Ectodermal cell (in vitro differentiated cells): ENCODE results near the gene HHIPL1.
A peak's percentile ranks its signal among the peaks of the same experiment; 100 is the strongest.

Experiments used
- H3K27ac ChIP-seq: 2 replicates; pipeline ENCODE4 v1.7.0; 2013; ENCODE audit warnings: mild to moderate bottlenecking, low read depth, low read length; ENCODE audit not compliant: insufficient read depth, poor library complexity, severe bottlenecking
- H3K27me3 ChIP-seq: 2 replicates; pipeline ENCODE4 v1.7.0; 2013; ENCODE audit warnings: mild to moderate bottlenecking, low read length; ENCODE audit not compliant: insufficient read depth, control insufficient read depth, poor library complexity, severe bottlenecking
- H3K36me3 ChIP-seq: one replicate; pipeline ENCODE4 v1.7.0; 2013; ENCODE audit warnings: low read length; ENCODE audit not compliant: control insufficient read depth, insufficient read depth
- H3K4me1 ChIP-seq: one replicate; pipeline ENCODE4 v1.7.0; 2013; ENCODE audit warnings: low read length; ENCODE audit not compliant: control insufficient read depth, insufficient read depth
- H3K4me3 ChIP-seq: 2 replicates; pipeline ENCODE4 v1.7.0; 2013; ENCODE audit warnings: low read depth, low read length, control low read depth; ENCODE audit not compliant: insufficient read depth
- H3K9me3 ChIP-seq: 2 replicates; pipeline ENCODE4 v1.7.0; 2013; ENCODE audit warnings: mild to moderate bottlenecking, low read length, moderate library complexity; ENCODE audit not compliant: control insufficient read depth
- WGBS, 2 experiments: methylation state at CpG; one replicate each; pipeline ENCODE4 v1.1.7; 2013; ENCODE audit warnings: missing lambda C conversion rate in 2 of 2; 5-methylcytosine and 5-hydroxymethylcytosine counted together

Gene HHIPL1

DNA sequence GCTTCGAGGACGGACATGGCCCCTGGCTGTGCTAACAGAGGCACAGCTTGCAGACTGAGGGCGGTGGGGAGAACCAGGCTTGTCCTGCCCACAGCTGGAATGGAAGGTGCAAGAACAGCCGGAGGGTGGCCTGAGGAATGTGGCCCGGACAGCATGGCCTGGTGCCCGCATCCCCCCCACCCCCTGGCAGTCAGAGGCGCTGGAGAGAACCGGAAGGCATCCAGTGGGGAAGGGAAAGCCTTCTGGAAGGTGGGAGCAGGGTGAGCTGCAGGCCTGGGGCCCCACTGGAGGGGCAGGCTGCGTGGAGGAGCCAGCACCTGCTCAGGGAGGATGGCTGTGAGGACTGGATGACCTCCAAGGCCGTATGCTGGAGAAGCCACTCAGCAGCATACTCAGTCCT, 31.0 kb downstream of the HHIPL1 start:
- peaks cover 24% of the 10 kb centered on the region for H3K4me1 ChIP-seq
- no peaks in the 10 kb centered on the region for H3K27me3 ChIP-seq
- WGBS, 2 experiments = 81% methylated on average over 10 of the region's 10 CpGs
- H3K9me3 ChIP-seq = no peaks in the 10 kb centered on the region
- no peaks in the 10 kb centered on the region for H3K36me3 ChIP-seq
- no peak overlapping the region for H3K4me3 ChIP-seq
- H3K27ac ChIP-seq = no peak overlapping the region

DNA sequence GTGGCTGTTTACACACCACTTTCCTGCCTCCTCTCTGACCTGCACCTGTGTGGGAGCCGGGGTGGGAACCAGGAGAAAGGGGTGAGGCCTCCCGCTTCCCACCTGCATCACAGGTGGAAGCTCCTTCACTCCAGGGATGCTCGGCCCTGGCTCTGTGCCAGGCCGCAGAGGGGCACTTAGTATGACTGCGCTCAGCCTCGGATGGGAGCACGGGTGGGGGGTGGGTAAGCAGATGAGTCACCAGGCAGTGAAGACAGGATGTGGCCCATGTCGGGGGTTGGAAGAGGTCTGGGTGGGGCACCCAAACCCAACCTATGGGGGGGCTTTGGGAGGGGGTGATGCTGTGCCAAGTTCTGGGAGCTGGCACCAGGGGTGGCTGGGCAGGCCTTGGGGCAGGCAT, 31.7 kb downstream of the HHIPL1 start:
- Histone ChIP-seq H3K36me3 (no peaks in the 10 kb centered on the region), H3K4me3 (no peak overlapping the region), H3K27me3 (no peaks in the 10 kb centered on the region), H3K4me1 (peaks cover 17% of the 10 kb centered on the region), H3K27ac (no peak overlapping the region), H3K9me3 (no peaks in the 10 kb centered on the region)
- WGBS, 2 experiments = 94 to 95% methylated on average over 8 of the region's 8 CpGs

DNA sequence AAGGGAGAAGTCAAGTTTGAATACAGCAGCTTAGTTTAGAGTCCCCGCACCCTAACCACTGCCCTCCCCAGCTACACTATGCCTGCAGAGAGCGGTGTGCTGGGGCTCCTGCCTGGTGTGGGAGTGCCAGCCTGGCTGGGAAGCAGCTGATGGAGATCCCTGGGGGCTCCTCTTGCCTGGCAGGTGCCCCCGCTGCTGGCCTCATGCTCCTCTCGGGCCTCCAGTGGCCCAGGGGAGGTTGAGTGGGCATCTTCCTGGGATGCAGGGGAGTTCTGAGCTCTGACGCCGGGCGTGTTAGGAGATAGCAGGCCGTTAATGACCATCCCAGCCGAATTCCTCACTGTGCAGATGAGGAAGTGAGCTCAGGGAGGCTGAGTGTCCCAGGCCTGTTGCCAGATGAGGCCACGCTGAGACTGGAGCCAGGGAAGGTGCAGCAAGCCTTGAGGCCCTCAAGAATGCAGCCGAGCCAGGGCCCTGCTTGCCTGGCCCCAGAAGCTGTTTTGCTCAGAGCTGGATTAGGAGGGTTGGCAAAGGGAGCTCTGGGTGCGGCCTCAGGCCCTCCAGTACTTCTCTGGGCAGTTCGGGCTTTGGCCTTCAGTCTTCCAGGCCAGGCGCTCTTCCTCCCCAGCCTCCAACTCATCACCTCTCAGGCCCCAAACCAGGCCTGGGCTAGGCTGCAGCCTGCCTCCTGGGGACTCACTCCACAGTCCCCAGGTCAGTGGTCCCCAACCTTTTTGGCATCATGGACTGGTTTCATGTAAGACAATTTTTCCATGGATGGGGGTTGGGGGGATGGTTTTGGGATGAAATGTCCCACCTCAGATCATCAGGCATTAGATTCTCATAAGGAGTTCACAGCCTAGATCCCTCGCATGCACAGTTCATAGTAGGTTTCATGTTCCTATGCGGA, 32.6 kb downstream of the HHIPL1 start:
- WGBS, 2 experiments = 96% methylated on average over 16 of the region's 16 CpGs
- H3K4me1 ChIP-seq = peaks cover 9% of the 10 kb centered on the region

DNA sequence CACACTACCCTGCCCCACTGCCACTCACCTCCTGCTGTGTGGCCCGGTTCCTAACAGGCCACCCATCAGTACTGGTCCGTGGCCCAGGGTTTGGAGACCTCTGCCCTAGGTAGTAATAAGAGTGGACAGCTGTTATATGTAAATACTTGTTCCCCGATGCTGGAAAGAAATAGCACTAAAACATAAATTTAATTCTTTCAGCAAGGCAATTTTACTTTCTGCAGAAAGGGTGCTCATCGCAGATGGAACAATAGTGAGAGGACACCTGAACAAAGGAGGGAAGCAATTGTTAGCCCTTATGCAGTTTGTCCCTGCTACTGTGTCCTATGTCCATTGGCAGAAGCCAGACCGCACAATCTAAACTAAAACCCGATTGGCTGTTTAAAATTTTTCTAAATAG, 33.3 kb downstream of the HHIPL1 start:
- Histone ChIP-seq H3K27ac (no peak overlapping the region), H3K36me3 (no peaks in the 10 kb centered on the region), H3K4me1 (peaks cover 7% of the 10 kb centered on the region), H3K9me3 (no peaks in the 10 kb centered on the region), H3K4me3 (no peak overlapping the region), H3K27me3 (no peaks in the 10 kb centered on the region)
- WGBS, 2 experiments = 92 to 97% methylated on average over 5 to 6 of the region's 6 CpGs

More for the DNA sequence above, 32.6 kb downstream of the HHIPL1 start:
- no peaks in the 10 kb centered on the region for H3K36me3 ChIP-seq
- no peak overlapping the region for H3K27ac ChIP-seq
- no peaks in the 10 kb centered on the region for H3K27me3 ChIP-seq
- no peaks in the 10 kb centered on the region for H3K9me3 ChIP-seq
- no peak overlapping the region for H3K4me3 ChIP-seq

- H3K36me3 ChIP-seq = no peaks in the 10 kb centered on the region
- peaks cover 6% of the 10 kb centered on the region for H3K4me1 ChIP-seq
- WGBS, 2 experiments = 91 to 98% methylated on average over 2 of the region's 2 CpGs
- H3K27ac ChIP-seq = no peak overlapping the region
- no peaks in the 10 kb centered on the region for H3K9me3 ChIP-seq
- no peak overlapping the region for H3K4me3 ChIP-seq
- H3K27me3 ChIP-seq = no peaks in the 10 kb centered on the region
Observed at GRCh38 chr14:99679111-99679510, 34.2 kb downstream of the HHIPL1 start.

GRCh38 chr14:99679543-99679942, 34.6 kb downstream of the HHIPL1 start:
- WGBS, 2 experiments = 92 to 93% methylated on average over 8 of the region's 8 CpGs
- H3K4me1 ChIP-seq = peaks cover 6% of the 10 kb centered on the region
- H3K27me3 ChIP-seq = no peaks in the 10 kb centered on the region
- no peak overlapping the region for H3K27ac ChIP-seq
- H3K36me3 ChIP-seq = no peaks in the 10 kb centered on the region
- no peaks in the 10 kb centered on the region for H3K9me3 ChIP-seq
- H3K4me3 ChIP-seq = no peak overlapping the region

DNA sequence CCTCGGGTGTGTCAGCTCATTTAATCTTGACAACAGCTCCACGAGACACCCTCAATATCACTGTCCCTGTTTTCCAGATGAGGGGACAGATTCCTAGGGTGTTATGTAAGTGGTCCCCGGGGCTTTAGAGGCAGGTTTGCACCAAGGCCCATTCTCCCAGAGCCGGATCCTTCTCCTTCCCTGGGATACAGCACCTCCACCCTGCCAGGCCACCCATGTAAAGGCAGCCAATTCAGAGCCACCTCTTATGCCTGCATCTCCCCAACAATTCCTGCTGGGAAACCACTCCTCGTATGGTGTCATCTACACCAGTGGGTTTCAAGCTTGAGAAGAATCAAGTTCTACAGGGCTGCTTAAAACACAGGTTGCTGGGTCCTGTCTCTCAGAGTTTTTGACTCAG, 35.1 kb downstream of the HHIPL1 start:
- Histone ChIP-seq H3K27me3 (no peaks in the 10 kb centered on the region), H3K4me1 (peaks cover 6% of the 10 kb centered on the region), H3K4me3 (no peak overlapping the region), H3K27ac (no peak overlapping the region), H3K36me3 (no peaks in the 10 kb centered on the region), H3K9me3 (no peaks in the 10 kb centered on the region)
- WGBS, 2 experiments = 87 to 91% methylated on average over 5 of the region's 5 CpGs

- no peak overlapping the region for H3K4me3 ChIP-seq
- H3K4me1 ChIP-seq = peaks cover 6% of the 10 kb centered on the region
- no peaks in the 10 kb centered on the region for H3K27me3 ChIP-seq
- 95% methylated on average over 12 of the region's 12 CpGs for WGBS, 2 experiments
- H3K36me3 ChIP-seq = no peaks in the 10 kb centered on the region
- H3K9me3 ChIP-seq = no peaks in the 10 kb centered on the region
- no peak overlapping the region for H3K27ac ChIP-seq
Observed at GRCh38 chr14:99681101-99681831, 36.3 kb downstream of the HHIPL1 start.

- Histone ChIP-seq H3K9me3 (no peaks in the 10 kb centered on the region), H3K27ac (no peak overlapping the region), H3K27me3 (no peaks in the 10 kb centered on the region), H3K4me1 (peaks cover 6% of the 10 kb centered on the region), H3K4me3 (no peak overlapping the region), H3K36me3 (no peaks in the 10 kb centered on the region)
- WGBS, 2 experiments = 94% methylated on average over 11 of the region's 11 CpGs
Observed at GRCh38 chr14:99681832-99682148, 36.9 kb downstream of the HHIPL1 start.

- H3K27ac ChIP-seq = peak overlapping the region; percentile 51
- H3K36me3 ChIP-seq = no peaks in the 10 kb centered on the region
- WGBS, 2 experiments = 2% methylated on average over 42 of the region's 42 CpGs
- H3K4me1 ChIP-seq = peaks cover 6% of the 10 kb centered on the region
- no peaks in the 10 kb centered on the region for H3K27me3 ChIP-seq
- peak overlapping the region; percentile 91 for H3K4me3 ChIP-seq
- H3K9me3 ChIP-seq = no peaks in the 10 kb centered on the region
Observed at GRCh38 chr14:99682809-99683618, 38.1 kb downstream of the HHIPL1 start.
